ENCODE results near the gene C9orf152. TPM values are rescaled to one million over a fixed set of nuclear protein-coding genes. Genes with fewer than 3 reads are reported as not detected.

C9orf152 gene
- total and polyA plus RNA-seq, 2 donors from 2014 or later, result 1.8 TPM; not detected in 1

DNA sequence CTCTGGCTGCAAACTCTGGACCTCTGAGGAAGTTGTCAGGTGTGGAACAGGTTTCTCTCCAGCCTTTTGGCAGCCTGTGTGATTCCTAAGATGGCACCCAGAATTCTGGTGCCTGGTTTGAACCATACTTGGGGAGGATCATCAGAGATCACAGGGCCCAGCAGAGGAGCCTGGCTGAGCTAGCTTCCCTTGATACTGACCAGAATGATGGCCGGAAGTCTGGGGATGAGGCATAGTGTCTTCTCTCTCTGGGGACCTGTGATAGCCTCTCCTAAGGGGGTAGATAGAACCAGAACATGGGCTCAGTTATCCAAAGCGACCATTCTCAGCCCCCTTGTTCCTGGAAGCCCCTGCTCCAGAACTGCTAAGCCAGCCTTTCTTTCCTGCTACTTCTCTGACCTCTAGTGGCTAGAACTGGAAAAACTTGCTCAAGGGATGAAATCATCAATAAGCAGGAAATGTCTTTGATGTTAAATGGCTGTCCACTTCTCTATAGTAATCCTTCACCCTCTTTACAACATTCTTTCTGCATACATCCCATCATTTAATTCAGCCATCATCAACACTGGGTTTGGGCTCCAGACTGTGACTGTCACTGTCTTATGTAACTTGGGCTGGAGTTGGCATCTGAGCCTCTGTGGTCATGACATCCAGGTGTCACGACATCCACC, 55.1 kb downstream of the C9orf152 start:
- Histone ChIP-seq H3K4me1 (ENCODE audit: control insufficient read depth in 2 of 3, insufficient read depth in 2 of 3, low read depth in 1 of 3, low read length in 3 of 3) (peaks cover 0 to 21% (median 15%) of the 10 kb centered on the region in 3 donors), H3K9ac (ENCODE audit: low read length in 3 of 3) (no peak overlapping the region), H3K27me3 (ENCODE audit: control insufficient read depth, insufficient read depth, low read length) (no peaks in the 10 kb centered on the region), H3K27ac (ENCODE audit: low read depth in 2 of 2, low read length in 2 of 2) (peak overlapping the region in 1 of 2 donors; percentile 5), H3K4me3 (ENCODE audit: low read length in 3 of 3) (no peak overlapping the region), H3K36me3 (ENCODE audit: control insufficient read depth in 2 of 3, insufficient read depth in 3 of 3, low read length in 3 of 3) (no peaks in the 10 kb centered on the region), H3K9me3 (ENCODE audit: control insufficient read depth in 2 of 3, insufficient read depth in 1 of 3, low read length in 3 of 3) (no peaks in the 10 kb centered on the region)
- FAIRE-seq, result no peak
- TF ChIP-seq, protein P1, sequence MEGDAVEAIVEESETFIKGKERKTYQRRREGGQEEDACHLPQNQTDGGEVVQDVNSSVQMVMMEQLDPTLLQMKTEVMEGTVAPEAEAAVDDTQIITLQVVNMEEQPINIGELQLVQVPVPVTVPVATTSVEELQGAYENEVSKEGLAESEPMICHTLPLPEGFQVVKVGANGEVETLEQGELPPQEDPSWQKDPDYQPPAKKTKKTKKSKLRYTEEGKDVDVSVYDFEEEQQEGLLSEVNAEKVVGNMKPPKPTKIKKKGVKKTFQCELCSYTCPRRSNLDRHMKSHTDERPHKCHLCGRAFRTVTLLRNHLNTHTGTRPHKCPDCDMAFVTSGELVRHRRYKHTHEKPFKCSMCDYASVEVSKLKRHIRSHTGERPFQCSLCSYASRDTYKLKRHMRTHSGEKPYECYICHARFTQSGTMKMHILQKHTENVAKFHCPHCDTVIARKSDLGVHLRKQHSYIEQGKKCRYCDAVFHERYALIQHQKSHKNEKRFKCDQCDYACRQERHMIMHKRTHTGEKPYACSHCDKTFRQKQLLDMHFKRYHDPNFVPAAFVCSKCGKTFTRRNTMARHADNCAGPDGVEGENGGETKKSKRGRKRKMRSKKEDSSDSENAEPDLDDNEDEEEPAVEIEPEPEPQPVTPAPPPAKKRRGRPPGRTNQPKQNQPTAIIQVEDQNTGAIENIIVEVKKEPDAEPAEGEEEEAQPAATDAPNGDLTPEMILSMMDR (IDR thresholded peaks at IDR 0.05; ENCODE audit: borderline replicate concordance, extremely low read depth, insufficient read depth), result peak; percentile 68
- peak in 3 of 5 donors; percentile 37 to 83 (median 73) for DNase-seq
- intact Hi-C loops (cut with DNase I), result loop anchor here (10.0 kb wide), 1 partner anchor 258 kb away; no protein-coding TSS in a partner anchor

Other genes with a start within 250 kb of the C9orf152 start
- 145 TPM for gene TXN, start 48.3 kb upstream of the C9orf152 start, total RNA-seq
- 541 TPM for gene TXN, start 48.3 kb upstream of the C9orf152 start, polyA plus RNA-seq (ENCODE audit: insufficient read depth, low read depth, low replicate concordance)
- not detected for gene TXNDC8, start 129.7 kb upstream of the C9orf152 start, total RNA-seq
- not detected for gene TXNDC8, start 129.7 kb upstream of the C9orf152 start, polyA plus RNA-seq (ENCODE audit: insufficient read depth, low read depth, low replicate concordance)